Measurements from ENCODE around the gene HFE. TPM values are rescaled to one million over a fixed set of nuclear protein-coding genes. Genes with fewer than 3 reads are reported as not detected.
A peak's percentile ranks its signal among the peaks of the same experiment; 100 is the strongest.

HFE gene
- total and polyA plus RNA-seq, 2 of the 13 experiments (the other 11 are each of a cell fraction or from before 2014, with no cell fraction given), result 3.7 to 6.3 TPM

DNA sequence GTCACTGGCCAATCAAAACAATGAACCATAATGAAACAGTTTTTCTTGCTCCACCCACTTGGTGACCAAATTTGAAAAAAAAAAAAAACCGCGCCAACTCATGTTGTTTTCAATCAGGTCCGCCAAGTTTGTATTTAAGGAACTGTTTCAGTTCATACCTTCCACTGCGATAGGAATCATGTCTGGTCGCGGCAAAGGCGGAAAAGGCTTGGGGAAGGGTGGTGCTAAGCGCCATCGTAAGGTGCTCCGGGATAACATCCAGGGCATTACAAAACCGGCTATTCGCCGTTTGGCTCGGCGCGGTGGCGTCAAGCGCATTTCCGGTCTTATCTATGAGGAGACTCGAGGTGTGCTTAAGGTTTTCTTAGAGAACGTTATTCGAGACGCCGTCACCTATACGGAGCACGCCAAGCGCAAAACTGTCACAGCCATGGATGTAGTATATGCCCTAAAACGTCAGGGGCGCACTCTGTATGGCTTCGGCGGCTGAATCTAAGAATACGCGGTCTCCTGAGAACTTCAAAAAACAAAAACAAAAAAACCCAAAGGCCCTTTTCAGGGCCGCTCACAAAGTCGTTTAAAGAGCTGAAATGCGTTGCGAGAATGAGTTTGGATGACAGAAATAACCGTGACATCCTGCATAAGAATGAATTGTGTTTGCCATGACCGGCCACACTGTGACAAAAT lies 16.7 kb downstream of the HFE start (continued):
- TF ChIP-seq, protein P1, sequence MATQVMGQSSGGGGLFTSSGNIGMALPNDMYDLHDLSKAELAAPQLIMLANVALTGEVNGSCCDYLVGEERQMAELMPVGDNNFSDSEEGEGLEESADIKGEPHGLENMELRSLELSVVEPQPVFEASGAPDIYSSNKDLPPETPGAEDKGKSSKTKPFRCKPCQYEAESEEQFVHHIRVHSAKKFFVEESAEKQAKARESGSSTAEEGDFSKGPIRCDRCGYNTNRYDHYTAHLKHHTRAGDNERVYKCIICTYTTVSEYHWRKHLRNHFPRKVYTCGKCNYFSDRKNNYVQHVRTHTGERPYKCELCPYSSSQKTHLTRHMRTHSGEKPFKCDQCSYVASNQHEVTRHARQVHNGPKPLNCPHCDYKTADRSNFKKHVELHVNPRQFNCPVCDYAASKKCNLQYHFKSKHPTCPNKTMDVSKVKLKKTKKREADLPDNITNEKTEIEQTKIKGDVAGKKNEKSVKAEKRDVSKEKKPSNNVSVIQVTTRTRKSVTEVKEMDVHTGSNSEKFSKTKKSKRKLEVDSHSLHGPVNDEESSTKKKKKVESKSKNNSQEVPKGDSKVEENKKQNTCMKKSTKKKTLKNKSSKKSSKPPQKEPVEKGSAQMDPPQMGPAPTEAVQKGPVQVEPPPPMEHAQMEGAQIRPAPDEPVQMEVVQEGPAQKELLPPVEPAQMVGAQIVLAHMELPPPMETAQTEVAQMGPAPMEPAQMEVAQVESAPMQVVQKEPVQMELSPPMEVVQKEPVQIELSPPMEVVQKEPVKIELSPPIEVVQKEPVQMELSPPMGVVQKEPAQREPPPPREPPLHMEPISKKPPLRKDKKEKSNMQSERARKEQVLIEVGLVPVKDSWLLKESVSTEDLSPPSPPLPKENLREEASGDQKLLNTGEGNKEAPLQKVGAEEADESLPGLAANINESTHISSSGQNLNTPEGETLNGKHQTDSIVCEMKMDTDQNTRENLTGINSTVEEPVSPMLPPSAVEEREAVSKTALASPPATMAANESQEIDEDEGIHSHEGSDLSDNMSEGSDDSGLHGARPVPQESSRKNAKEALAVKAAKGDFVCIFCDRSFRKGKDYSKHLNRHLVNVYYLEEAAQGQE (IDR thresholded peaks at IDR 0.05; ENCODE audit: borderline replicate concordance in 1 of 2, low read depth in 1 of 2, low read length in 2 of 2), result peak in 1 of 2 experiments; percentile 89; a peak in 2 of 4 replicates
- TF ChIP-seq NFATC3 (CRISPR knock-in tag; IDR thresholded peaks at IDR 0.05) (peak; percentile 44; the same call in 1 of the 2 replicates), STAG1 (CRISPR knock-in tag; IDR thresholded peaks at IDR 0.05) (peak; percentile 51), MIXL1 (CRISPR knock-in tag; IDR thresholded peaks at IDR 0.05) (peak; percentile 82), ZNF570 (CRISPR knock-in tag; IDR thresholded peaks at IDR 0.05; ENCODE audit: borderline replicate concordance) (0 out of 2 replicates have a peak, but pooled peaks have one; percentile 93), CC2D1A (CRISPR knock-in tag; IDR thresholded peaks at IDR 0.05) (0 out of 2 replicates have a peak, but pooled peaks have one; percentile 27), ZNF746 (CRISPR knock-in tag; IDR thresholded peaks at IDR 0.05) (peak; percentile 87; the same call in 1 of the 2 replicates), ZNF367 (CRISPR knock-in tag; IDR thresholded peaks at IDR 0.05; ENCODE audit: borderline replicate concordance) (no peak), ZBTB3 (CRISPR knock-in tag; IDR thresholded peaks at IDR 0.05; ENCODE audit: borderline replicate concordance, low read depth) (peak; percentile 86; the same call in 1 of the 2 replicates), XRCC5 (optimal IDR thresholded peaks at IDR 0.05; ENCODE audit: low read length) (peak; percentile 66), CBX1 (IDR thresholded peaks at IDR 0.05; ENCODE audit: low read depth) (peak; percentile 99), ZSCAN25 (CRISPR knock-in tag; IDR thresholded peaks at IDR 0.05) (no peak; the same call in 1 of the 2 replicates), ZNF232 (CRISPR knock-in tag; IDR thresholded peaks at IDR 0.05; ENCODE audit: borderline replicate concordance) (peak; percentile 94), FOSL2 (CRISPR knock-in tag; IDR thresholded peaks at IDR 0.05) (peak; percentile 82), TMF1 (CRISPR knock-in tag; IDR thresholded peaks at IDR 0.05; ENCODE audit: low read depth) (peak; percentile 96), ZNF337 (CRISPR knock-in tag; IDR thresholded peaks at IDR 0.05; ENCODE audit: borderline replicate concordance, low read depth) (no peak), MTA3 (CRISPR knock-in tag; IDR thresholded peaks at IDR 0.05) (no peak), SP1 (IDR thresholded peaks at IDR 0.05) (no peak), SP1 (CRISPR knock-in tag; IDR thresholded peaks at IDR 0.05) (peak; percentile 72)
- TF ChIP-seq, protein P2, sequence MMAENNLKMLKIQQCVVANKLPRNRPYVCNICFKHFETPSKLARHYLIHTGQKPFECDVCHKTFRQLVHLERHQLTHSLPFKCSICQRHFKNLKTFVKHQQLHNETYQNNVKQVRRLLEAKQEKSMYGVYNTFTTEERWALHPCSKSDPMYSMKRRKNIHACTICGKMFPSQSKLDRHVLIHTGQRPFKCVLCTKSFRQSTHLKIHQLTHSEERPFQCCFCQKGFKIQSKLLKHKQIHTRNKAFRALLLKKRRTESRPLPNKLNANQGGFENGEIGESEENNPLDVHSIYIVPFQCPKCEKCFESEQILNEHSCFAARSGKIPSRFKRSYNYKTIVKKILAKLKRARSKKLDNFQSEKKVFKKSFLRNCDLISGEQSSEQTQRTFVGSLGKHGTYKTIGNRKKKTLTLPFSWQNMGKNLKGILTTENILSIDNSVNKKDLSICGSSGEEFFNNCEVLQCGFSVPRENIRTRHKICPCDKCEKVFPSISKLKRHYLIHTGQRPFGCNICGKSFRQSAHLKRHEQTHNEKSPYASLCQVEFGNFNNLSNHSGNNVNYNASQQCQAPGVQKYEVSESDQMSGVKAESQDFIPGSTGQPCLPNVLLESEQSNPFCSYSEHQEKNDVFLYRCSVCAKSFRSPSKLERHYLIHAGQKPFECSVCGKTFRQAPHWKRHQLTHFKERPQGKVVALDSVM (CRISPR knock-in tag; IDR thresholded peaks at IDR 0.05), result peak; percentile 56; the same call in 1 of the 2 replicates
- TF ChIP-seq, protein P3, sequence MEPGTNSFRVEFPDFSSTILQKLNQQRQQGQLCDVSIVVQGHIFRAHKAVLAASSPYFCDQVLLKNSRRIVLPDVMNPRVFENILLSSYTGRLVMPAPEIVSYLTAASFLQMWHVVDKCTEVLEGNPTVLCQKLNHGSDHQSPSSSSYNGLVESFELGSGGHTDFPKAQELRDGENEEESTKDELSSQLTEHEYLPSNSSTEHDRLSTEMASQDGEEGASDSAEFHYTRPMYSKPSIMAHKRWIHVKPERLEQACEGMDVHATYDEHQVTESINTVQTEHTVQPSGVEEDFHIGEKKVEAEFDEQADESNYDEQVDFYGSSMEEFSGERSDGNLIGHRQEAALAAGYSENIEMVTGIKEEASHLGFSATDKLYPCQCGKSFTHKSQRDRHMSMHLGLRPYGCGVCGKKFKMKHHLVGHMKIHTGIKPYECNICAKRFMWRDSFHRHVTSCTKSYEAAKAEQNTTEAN (CRISPR knock-in tag; conservative IDR thresholded peaks at IDR 0.05), result peak; percentile 66; the same call in 1 of the 2 replicates
- TF ChIP-seq, protein P4, sequence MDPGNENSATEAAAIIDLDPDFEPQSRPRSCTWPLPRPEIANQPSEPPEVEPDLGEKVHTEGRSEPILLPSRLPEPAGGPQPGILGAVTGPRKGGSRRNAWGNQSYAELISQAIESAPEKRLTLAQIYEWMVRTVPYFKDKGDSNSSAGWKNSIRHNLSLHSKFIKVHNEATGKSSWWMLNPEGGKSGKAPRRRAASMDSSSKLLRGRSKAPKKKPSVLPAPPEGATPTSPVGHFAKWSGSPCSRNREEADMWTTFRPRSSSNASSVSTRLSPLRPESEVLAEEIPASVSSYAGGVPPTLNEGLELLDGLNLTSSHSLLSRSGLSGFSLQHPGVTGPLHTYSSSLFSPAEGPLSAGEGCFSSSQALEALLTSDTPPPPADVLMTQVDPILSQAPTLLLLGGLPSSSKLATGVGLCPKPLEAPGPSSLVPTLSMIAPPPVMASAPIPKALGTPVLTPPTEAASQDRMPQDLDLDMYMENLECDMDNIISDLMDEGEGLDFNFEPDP (CRISPR knock-in tag; conservative IDR thresholded peaks at IDR 0.05), result no peak
